Stimulated activated CD4-positive, alpha-beta T cell treated with anti-CD3 and anti-CD28 coated beads, Interleukin-4, amount 100 ng/mL, for 4 hours (primary cell): Measurements from ENCODE around the gene SPATA13.
"Not testable (repeated sequence)": the region's sequence is repeated elsewhere in the genome, so short reads cannot be mapped to it uniquely, and the experiment has no call there.

Experiments used
- DNase-seq, 2 experiments: peaks; one replicate each; pipeline ENCODE4 v3.0.0-alpha.2; 2020

Gene SPATA13

DNA sequence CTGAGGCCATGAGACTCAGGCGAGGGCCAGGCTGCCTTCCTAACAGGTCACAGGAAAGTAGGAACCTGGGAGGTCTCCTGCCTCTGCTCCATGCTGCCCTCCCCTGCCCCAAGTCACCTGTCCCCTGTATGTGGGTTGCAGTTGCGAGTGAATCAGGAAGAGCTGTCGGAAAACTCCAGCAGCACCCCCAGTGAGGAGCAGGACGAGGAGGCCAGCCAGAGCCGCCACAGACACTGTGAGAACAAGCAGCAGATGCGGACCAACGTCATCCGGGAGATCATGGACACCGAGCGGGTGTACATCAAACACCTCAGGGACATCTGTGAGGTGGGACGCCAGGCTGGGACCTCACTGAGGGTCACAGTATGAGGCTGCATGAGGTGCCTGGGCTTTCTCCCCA lies 126.1 kb downstream of the SPATA13 start:
- DNase-seq = no peak

- no peak for DNase-seq
These were observed 127.3 kb downstream of the SPATA13 start for GRCh38 chr13:24287748-24288287.

DNA sequence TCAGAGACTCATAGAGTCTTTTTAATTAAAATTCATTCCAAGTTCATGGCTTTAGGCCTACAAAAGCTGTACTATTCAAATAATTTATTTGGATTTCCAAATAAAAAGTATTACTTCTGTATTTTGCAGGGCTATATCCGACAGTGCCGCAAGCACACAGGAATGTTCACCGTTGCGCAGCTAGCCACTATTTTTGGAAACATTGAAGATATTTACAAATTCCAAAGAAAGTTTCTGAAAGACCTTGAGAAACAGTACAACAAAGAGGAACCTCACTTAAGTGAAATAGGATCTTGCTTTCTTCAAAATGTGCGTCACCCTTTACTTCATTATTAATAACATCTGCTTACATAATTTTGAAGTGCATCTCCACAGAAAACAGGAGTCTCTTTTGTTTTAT lies 128.3 kb downstream of the SPATA13 start:
- DNase-seq = no peak

- DNase-seq = no peak
These were observed 129.9 kb downstream of the SPATA13 start for GRCh38 chr13:24290280-24290932.

GRCh38 chr13:24292481-24292880 lies 132.0 kb downstream of the SPATA13 start:
- no peak for DNase-seq

GRCh38 chr13:24293746-24294145 lies 133.2 kb downstream of the SPATA13 start:
- no peak for DNase-seq

- DNase-seq = no peak
These were observed 139.1 kb downstream of the SPATA13 start for GRCh38 chr13:24299488-24300114.

GRCh38 chr13:24301434-24301833 lies 140.9 kb downstream of the SPATA13 start:
- no peak for DNase-seq

DNA sequence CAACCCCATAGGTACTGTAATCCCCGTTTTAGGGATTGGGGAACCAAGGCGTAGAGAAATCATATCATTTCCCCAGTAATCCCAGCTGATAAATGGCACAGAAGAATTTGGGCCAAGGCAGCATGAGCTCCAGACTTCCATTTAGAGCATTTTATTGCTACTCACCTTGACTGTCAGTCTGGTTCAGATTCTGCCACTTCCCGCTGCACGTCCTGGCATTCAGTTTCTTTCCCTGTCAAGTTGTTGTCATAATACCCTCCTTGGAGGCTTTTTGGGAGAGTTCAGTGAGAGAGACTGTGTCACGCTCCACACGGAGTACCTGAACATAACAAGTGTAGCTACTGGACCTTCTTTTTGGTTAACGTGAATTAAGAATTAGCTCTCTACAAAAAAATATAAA lies 141.4 kb downstream of the SPATA13 start:
- DNase-seq = no peak

DNA sequence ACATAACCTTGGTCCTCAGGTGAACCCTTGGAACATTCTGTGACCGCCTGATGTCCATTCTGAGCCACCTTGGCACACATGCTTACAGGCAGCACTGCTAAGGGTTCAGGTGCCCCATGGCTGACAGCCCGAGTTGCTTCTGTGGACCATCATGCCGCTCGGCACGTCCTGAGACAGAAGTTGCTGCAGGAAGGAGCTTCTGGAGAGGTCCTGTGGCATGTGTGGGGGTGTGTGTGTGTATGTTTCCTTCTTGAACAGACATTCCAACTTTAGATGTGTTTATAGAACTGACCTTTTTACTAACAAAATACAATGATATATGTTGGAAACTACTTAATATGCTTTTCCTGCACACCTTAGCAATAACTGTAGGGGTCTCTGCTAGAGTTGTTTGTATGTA lies 144.1 kb downstream of the SPATA13 start:
- no peak for DNase-seq

DNA sequence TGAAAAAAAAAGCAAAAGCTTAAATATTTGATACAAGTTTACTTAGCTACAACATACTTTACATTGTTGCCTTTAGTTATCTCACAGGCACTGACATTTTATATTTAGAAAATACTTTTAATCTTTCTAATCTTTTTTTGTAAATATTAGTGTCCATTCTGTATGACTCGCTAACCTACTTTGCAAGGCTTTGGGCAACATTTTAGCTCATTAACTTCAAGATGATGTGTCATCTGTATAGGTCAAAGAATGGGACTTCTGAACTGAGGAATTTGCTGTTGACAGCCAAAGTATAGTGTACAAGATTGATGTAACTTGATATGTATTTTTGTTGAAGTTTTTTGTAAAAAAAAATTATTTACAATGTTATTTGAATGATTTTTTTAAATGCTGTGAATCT lies 146.1 kb downstream of the SPATA13 start:
- no peak for DNase-seq

- no peak for DNase-seq
These were observed 146.9 kb downstream of the SPATA13 start for GRCh38 chr13:24307211-24308067.

GRCh38 chr13:24308068-24308445 lies 147.5 kb downstream of the SPATA13 start:
- no peak for DNase-seq

GRCh38 chr13:24308488-24309020 lies 148.0 kb downstream of the SPATA13 start:
- no peak for DNase-seq

DNA sequence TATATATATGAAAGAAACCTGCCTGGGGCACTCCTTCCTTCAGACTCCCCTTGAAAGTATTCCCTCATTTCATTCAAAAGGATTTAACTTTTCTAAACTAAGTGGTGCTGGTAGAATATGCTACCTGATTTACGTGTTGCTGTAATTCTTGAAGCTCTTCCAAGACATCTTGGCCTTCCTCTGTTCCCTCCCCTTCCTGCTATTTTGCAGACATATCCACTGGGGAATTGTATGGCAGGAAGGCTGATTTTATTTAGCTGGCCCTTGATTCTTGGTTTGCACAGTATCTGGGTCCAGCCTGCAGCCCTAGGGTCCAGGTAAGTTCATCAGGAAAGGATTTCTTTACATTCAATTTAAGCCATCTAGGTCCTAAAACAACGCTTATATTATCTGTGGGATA lies 148.8 kb downstream of the SPATA13 start, which contains the start of gene C1QTNF9:
TSS of gene C1QTNF9 (plus strand) at position 281 of the 400 bp plus-strand sequence. CDS start 6,424 bp downstream, outside the sequence.
- not testable (repeated sequence) for DNase-seq

- DNase-seq = no peak
These were observed 152.9 kb downstream of the SPATA13 start for GRCh38 chr13:24313439-24313838.

DNA sequence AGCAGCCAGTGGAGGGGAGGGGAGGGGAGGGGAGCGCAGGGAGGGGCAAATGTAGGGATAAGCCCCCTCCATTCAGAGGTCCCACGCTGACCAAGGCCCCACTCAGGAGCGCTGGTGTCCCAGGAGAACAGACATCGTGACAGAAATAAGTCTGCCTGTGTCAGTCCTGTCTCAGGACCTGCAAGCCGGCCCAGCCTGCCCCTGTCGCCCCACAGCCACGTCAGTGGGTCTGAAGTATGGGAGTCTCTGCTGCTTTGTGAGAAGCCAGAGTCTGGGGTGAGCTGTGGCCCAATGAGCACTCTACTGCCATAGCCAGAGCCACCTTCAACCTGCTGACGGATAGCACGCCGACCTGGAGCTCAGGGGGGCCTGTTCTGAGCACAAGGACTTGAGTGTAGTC lies 157.3 kb downstream of the SPATA13 start:
- not testable (repeated sequence) for DNase-seq

GRCh38 chr13:24318878-24319277 lies 158.4 kb downstream of the SPATA13 start:
- DNase-seq = not testable (repeated sequence)

DNA sequence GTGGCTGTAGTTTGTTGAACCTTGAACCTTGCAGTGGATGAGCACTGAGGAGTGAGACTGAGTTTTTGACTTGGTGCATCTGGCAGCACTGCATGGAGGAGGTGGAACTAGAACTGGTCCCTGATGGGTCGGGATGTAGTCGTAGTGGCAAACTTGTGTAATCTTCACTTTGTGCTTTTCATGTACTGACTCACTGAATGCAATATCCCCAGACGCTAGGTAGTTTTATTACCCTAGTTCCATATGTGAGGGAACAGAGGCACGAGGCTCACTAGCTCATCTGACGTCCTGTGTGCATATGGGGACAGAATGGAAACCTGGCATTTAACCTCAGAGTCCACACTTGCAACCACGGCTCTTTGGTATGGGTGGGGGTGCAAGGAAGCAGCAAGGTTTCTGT lies 159.1 kb downstream of the SPATA13 start:
- DNase-seq = not testable (repeated sequence)

- DNase-seq = not testable (repeated sequence)
These were observed 160.9 kb downstream of the SPATA13 start for GRCh38 chr13:24321416-24321815.

DNA sequence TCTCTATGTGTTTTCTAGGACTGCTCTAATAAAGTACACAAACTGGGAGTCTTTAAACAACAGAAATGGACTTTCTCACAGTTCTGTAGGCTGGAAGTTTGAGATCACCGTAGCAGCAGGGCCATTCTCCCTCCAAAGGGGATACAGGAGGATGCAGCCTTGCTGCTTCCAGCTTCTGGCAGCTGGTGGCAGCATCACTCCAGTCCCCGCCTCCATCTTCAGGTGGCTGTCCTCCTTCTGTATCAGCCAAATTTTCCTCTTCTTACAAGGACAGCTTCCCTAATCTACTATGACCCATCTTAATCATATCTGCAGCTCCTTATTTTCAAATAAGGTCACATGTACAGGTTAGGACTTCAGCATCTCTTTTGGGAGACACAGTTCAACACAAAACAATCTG lies 161.9 kb downstream of the SPATA13 start:
- not testable (repeated sequence) for DNase-seq

DNA sequence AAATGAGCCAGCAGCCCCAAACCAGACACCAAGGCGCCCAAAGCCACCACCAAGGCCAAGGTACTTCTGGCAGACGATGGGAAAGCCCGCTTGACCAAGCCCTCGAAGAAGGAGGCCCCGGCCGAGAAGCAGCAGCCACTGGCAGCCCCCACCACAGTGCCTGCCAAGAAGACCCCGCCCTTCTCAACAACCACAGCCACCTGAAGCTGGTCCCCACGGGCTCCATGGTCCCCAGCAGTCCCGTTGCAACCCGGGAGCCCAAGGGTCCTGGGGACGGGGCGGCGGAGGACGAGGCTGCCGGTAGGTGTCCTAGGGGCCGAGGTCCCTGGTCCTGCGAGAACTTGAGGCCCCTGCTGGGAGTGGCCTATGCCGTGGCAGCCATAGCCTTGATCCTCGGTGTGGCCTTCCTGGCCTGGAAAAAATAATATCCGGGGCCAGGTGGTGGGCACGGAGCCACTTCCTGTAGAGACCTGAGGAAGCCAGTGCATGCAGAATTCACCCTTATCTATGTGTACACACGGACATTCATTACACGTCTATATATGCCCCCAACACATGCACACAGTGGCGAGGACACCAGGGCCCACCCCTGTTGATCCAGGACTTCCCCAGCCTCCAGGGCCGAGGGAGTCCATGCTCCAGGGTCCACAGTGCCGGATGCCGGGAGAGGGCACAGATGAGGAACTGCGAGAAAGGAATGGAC lies 162.7 kb downstream of the SPATA13 start:
- DNase-seq = no peak

DNA sequence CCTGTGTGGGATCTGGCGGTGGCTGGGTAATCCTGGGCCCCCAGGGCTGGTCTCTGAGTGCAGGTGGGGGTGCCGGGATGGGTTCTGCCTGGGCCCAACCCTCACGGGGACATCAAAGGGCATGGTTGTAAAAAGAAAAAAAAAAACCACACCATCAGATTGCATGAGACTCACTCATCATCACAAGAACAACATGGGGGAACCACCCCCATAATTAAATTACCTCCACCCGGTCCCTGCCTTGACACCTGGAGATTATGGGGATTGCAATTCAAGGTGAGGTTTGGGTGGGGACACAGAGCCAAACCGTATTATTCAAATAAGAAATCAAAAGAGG lies 163.2 kb downstream of the SPATA13 start:
- DNase-seq = no peak
